H1 (cell line): ENCODE results near the gene KIR2DL3. TPM values are rescaled to one million over a fixed set of nuclear protein-coding genes. Genes with fewer than 3 reads are reported as not detected.

Source experiments
- CTCF ChIA-PET: fragments of 300-600 bp; sonication (Branson Sonifier 250); formaldehyde crosslinking; loops from one replicate; lab custom pipeline; 2021; ENCODE audit not compliant: partially characterized antibody; lab: Charles Lee
- POLR2A ChIA-PET: fragments of 300-600 bp; sonication (Branson Sonifier 250); formaldehyde crosslinking; loops from one replicate; lab custom pipeline; 2021; ENCODE audit warnings: inconsistent platforms; ENCODE audit not compliant: partially characterized antibody; lab: Charles Lee
- DNase-seq, 2 experiments: peaks; one replicate each; pipeline versions ENCODE4 v3.0.0 to v3.0.0-alpha.2; 2010 to 2022; ENCODE audit warnings: low spot score in 2 of 2, low read depth in 1 of 2, mixed read lengths in 1 of 2
- FAIRE-seq: peaks from 2 replicates; lab custom pipeline; 2011; peaks lifted over from hg19 to GRCh38; lab: Jason Lieb, UNC
- H2AFZ ChIP-seq: 2 replicates; pipeline ENCODE4 v1.8.1; 2012; ENCODE audit warnings: low read length, inconsistent platforms
- H2AK5ac ChIP-seq: 2 replicates; pipeline ENCODE4 v1.6.1; 2013; ENCODE audit warnings: low read depth, low read length
- H2BK120ac ChIP-seq: replicated peaks from 2 replicates; pipeline ENCODE3; 2013; ENCODE audit warnings: low read depth, low read length, inconsistent platforms
- H2BK12ac ChIP-seq: 2 replicates; pipeline ENCODE4 v1.6.1; 2013; ENCODE audit warnings: low read depth, low read length
- H2BK15ac ChIP-seq: 2 replicates; pipeline ENCODE4 v1.6.1; 2013; ENCODE audit warnings: low read length
- H2BK20ac ChIP-seq: 2 replicates; pipeline ENCODE4 v1.6.1; 2013; ENCODE audit warnings: low read length
- H2BK5ac ChIP-seq: 2 replicates; pipeline ENCODE4 v1.6.1; 2013; ENCODE audit warnings: low read depth, low read length
- H3K14ac ChIP-seq: 2 replicates; pipeline ENCODE4 v1.6.1; 2013; ENCODE audit warnings: inconsistent platforms; ENCODE audit not compliant: insufficient read length
- H3K18ac ChIP-seq: 2 replicates; pipeline ENCODE4 v1.6.1; 2013; ENCODE audit warnings: low read length; ENCODE audit errors: extremely low read depth
- H3K23ac ChIP-seq: 2 replicates; pipeline ENCODE4 v1.6.1; 2013; ENCODE audit warnings: inconsistent platforms; ENCODE audit not compliant: insufficient read length
- H3K23me2 ChIP-seq: 2 replicates; pipeline ENCODE4 v1.6.1; 2013; ENCODE audit warnings: low read depth, low read length
- H3K27ac ChIP-seq: 2 replicates; pipeline ENCODE4 v1.6.1; 2011; ENCODE audit warnings: low read depth, low read length, inconsistent platforms
- H3K27me3 ChIP-seq, 4 experiments: replicated peaks in 1 of 4; 1 replicate in 1 of 4; 2 replicates in 3 of 4; pipeline versions ENCODE4 v1.6.1 to v1.8.1; 2011 to 2013; ENCODE audit warnings: low read length in 3 of 4, mild to moderate bottlenecking in 3 of 4, inconsistent platforms in 2 of 4, mixed read lengths in 2 of 4, moderate library complexity in 1 of 4; ENCODE audit not compliant: control insufficient read depth in 3 of 4, insufficient read depth in 3 of 4; ENCODE audit errors: extremely low read depth in 1 of 4
- H3K36me3 ChIP-seq, 4 experiments: 2 replicates each; pipeline versions ENCODE4 v1.6.1 to v1.8.1; 2011 to 2013; ENCODE audit warnings: mild to moderate bottlenecking in 4 of 4, low read length in 3 of 4, moderate library complexity in 2 of 4, control low read depth in 1 of 4, inconsistent platforms in 1 of 4; ENCODE audit not compliant: insufficient read depth in 4 of 4, control insufficient read depth in 2 of 4
- H3K4ac ChIP-seq: replicated peaks from 2 replicates; pipeline ENCODE3; 2013; ENCODE audit warnings: low read length, low read depth, mixed read lengths, inconsistent platforms; ENCODE audit not compliant: insufficient read length
- H3K4me1 ChIP-seq, 4 experiments: replicated peaks in 1 of 4; 1 replicate in 1 of 4; 2 replicates in 3 of 4; pipeline versions ENCODE4 v1.6.1 to v1.8.1; 2011 to 2013; ENCODE audit warnings: low read length in 3 of 4, inconsistent platforms in 2 of 4, mixed read lengths in 1 of 4; ENCODE audit not compliant: insufficient read depth in 4 of 4, control insufficient read depth in 3 of 4
- H3K4me2 ChIP-seq, 2 experiments: 2 replicates each; pipeline versions ENCODE4 v1.6.1 to v1.8.1; 2011 to 2013; ENCODE audit warnings: low read depth in 2 of 2, low read length in 2 of 2, control low read depth in 1 of 2, inconsistent platforms in 1 of 2, mild to moderate bottlenecking in 1 of 2; ENCODE audit not compliant: insufficient read depth in 1 of 2
- H3K4me3 ChIP-seq, 4 experiments: fragments of 200-600, 300-600 bp in 1 of 4; sonication (generic), shearing (Covaris generic), sonication (Bioruptor Twin) in 1 of 4; 2 replicates each; pipeline versions ENCODE4 v1.5.1 to v1.8.1; 2011 to 2016; ENCODE audit warnings: low read length in 4 of 4, low read depth in 3 of 4, control low read depth in 2 of 4, inconsistent platforms in 2 of 4, mild to moderate bottlenecking in 2 of 4, mixed read lengths in 1 of 4, moderate library complexity in 1 of 4; ENCODE audit not compliant: insufficient read depth in 2 of 4; ENCODE audit errors: extremely low read depth in 1 of 4
- H3K56ac ChIP-seq: replicated peaks from 2 replicates; pipeline ENCODE3; 2013; ENCODE audit warnings: low read depth, mild to moderate bottlenecking, mixed read lengths, low read length, inconsistent platforms; ENCODE audit not compliant: insufficient read length
- H3K79me1 ChIP-seq: 2 replicates; pipeline ENCODE4 v1.6.1; 2013; ENCODE audit warnings: low read depth, low read length, control low read depth
- H3K79me2 ChIP-seq, 2 experiments: 2 replicates each; pipeline versions ENCODE4 v1.6.1 to v1.8.1; 2012 to 2013; ENCODE audit warnings: low read length in 2 of 2, mild to moderate bottlenecking in 2 of 2, inconsistent platforms in 1 of 2; ENCODE audit not compliant: insufficient read depth in 2 of 2, control insufficient read depth in 1 of 2
- H3K9ac ChIP-seq, 4 experiments: replicated peaks in 1 of 4; 1 replicate in 1 of 4; 2 replicates in 3 of 4; pipeline versions ENCODE4 v1.6.1 to v1.8.1; 2011 to 2013; ENCODE audit warnings: low read depth in 3 of 4, low read length in 3 of 4, control low read depth in 2 of 4, mild to moderate bottlenecking in 2 of 4, moderate library complexity in 2 of 4, inconsistent platforms in 1 of 4; ENCODE audit errors: extremely low read depth in 1 of 4
- H3K9me3 ChIP-seq, 2 experiments: 2 replicates each; pipeline versions ENCODE4 v1.6.1 to v1.8.1; 2012 to 2013; ENCODE audit warnings: mild to moderate bottlenecking in 2 of 2, moderate library complexity in 2 of 2, control low read depth in 1 of 2, inconsistent platforms in 1 of 2, low read depth in 1 of 2, low read length in 1 of 2, mixed read lengths in 1 of 2; ENCODE audit not compliant: insufficient read depth in 2 of 2
- H4K20me1 ChIP-seq, 2 experiments: replicated peaks in 1 of 2; 2 replicates each; pipeline versions ENCODE3 to v1.8.1; 2011 to 2013; ENCODE audit warnings: inconsistent platforms in 2 of 2, low read length in 2 of 2, mild to moderate bottlenecking in 1 of 2; ENCODE audit not compliant: insufficient read depth in 2 of 2, control insufficient read depth in 1 of 2
- H4K5ac ChIP-seq: 2 replicates; pipeline ENCODE4 v1.6.1; 2013; ENCODE audit warnings: low read length, low read depth, mixed read lengths, inconsistent platforms; ENCODE audit not compliant: insufficient read length
- H4K8ac ChIP-seq: 2 replicates; pipeline ENCODE4 v1.8.0; 2013; ENCODE audit warnings: mild to moderate bottlenecking, moderate library complexity, low read length, inconsistent platforms; ENCODE audit not compliant: insufficient read depth; ENCODE audit errors: extremely low read depth
- H4K91ac ChIP-seq: replicated peaks from 2 replicates; pipeline ENCODE3; 2013; ENCODE audit warnings: low read length, mixed read lengths, inconsistent platforms; ENCODE audit not compliant: insufficient read length
- ATF2 ChIP-seq: IDR thresholded peaks from 2 replicates; pipeline ENCODE4 v1.6.1; 2012; ENCODE audit warnings: low read length, inconsistent platforms
- CBX5 ChIP-seq: fragments of 300-800, 300-1000 bp; sonication (generic); IDR thresholded peaks from 2 replicates; pipeline ENCODE4 v1.7.1; 2016; ENCODE audit warnings: antibody characterized with exemption, low read length, low read depth
- CHD1 ChIP-seq: IDR thresholded peaks from 2 replicates; pipeline ENCODE4 v1.6.1; 2012; ENCODE audit warnings: low read depth, low read length, improper control_type of control experiment
- CHD2 ChIP-seq: IDR thresholded peaks from 2 replicates; pipeline ENCODE4 v1.6.1; 2012; ENCODE audit warnings: low read length, improper control_type of control experiment
- MAFK ChIP-seq: IDR thresholded peaks from 2 replicates; pipeline ENCODE4 v1.6.1; 2012; ENCODE audit warnings: low read depth, mild to moderate bottlenecking, improper control_type of control experiment, low read length
- MAX ChIP-seq: IDR thresholded peaks from 2 replicates; pipeline ENCODE4 v1.6.1; 2012; ENCODE audit warnings: inconsistent platforms
- RBBP5 ChIP-seq: IDR thresholded peaks from 2 replicates; pipeline ENCODE4 v1.7.1; 2012; ENCODE audit warnings: low read depth, mild to moderate bottlenecking, inconsistent platforms, low read length, moderate library complexity, borderline replicate concordance
- TBP ChIP-seq: IDR thresholded peaks from 2 replicates; pipeline ENCODE4 v1.6.1; 2011; ENCODE audit warnings: low read depth, low read length, improper control_type of control experiment
- WGBS, 2 experiments: shearing (Covaris generic) in 1 of 2; methylation state at CpG; one replicate each; pipeline versions ENCODE4 v1.1.6 to v1.1.7; 2013 to 2015; ENCODE audit warnings: low lambda C conversion rate in 2 of 2, mixed read lengths in 2 of 2, inconsistent platforms in 1 of 2, low coverage in 1 of 2, missing lambda C conversion rate in 1 of 2; ENCODE audit not compliant: insufficient replicate concordance in 2 of 2, insufficient coverage in 1 of 2, insufficient read length in 1 of 2; ENCODE audit errors: extremely low coverage in 1 of 2, missing lambda C conversion rate in 1 of 2; 5-methylcytosine and 5-hydroxymethylcytosine counted together
- polyA plus RNA-seq, 7 experiments: library from polyadenylated mRNA; depleted of rRNA in 3 of 7; stranded (reverse) in 5 of 7; unstranded in 2 of 7; fragments of >200 nt in 5 of 7; fragments of 200-250 nt in 2 of 7; gene quantifications; 1 replicate in 5 of 7; 2 replicates in 1 of 7; 4 replicates in 1 of 7; pipeline versions ENCODE4 v1.2.1 to v1.2.3, GENCODE V29; 2011 to 2013; ENCODE audit warnings: missing spikeins in 2 of 7, mixed read lengths in 2 of 7
- total RNA-seq: library from RNA; stranded (reverse); fragmentation: NEBNext Ultra II Directional; extraction: Animal tissue kit (Norgen Biotek cat#: 25700); gene quantifications from 2 replicates; pipeline ENCODE4 v1.2.1, GENCODE V29; 2021

Gene KIR2DL3
- total and polyA plus RNA-seq, 2 of the 8 experiments (the other 6 are each of a cell fraction or from before 2014, with no cell fraction given): not detected

- Histone ChIP-seq H4K20me1 (no peaks in the 10 kb centered on the region), H3K4me2 (no peak overlapping the region), H3K27me3 (no peaks in the 10 kb centered on the region), H3K79me2 (no peaks in the 10 kb centered on the region), H3K4ac (no peak overlapping the region), H3K18ac (no peak overlapping the region), H3K36me3 (no peaks in the 10 kb centered on the region), H3K4me1 (no peaks in the 10 kb centered on the region), H4K8ac (no peak overlapping the region), H4K91ac (no peak overlapping the region), H3K27ac (no peak overlapping the region), H2BK120ac (no peak overlapping the region), H3K56ac (no peak overlapping the region), H2AFZ (no peak overlapping the region), H3K9ac (no peak overlapping the region), H3K79me1 (no peaks in the 10 kb centered on the region), H3K23ac (no peak overlapping the region), H3K9me3 (peaks cover 45 to 82% of the 10 kb centered on the region in 2 experiments), H2BK12ac (no peak overlapping the region), H2BK5ac (no peak overlapping the region), H2BK20ac (no peak overlapping the region), H4K5ac (no peak overlapping the region), H3K14ac (no peak overlapping the region), H2BK15ac (no peak overlapping the region), H2AK5ac (no peak overlapping the region), H3K23me2 (no peaks in the 10 kb centered on the region), H3K4me3 (no peak overlapping the region)
- DNase-seq (no peak), FAIRE-seq (no peak)
- WGBS, 2 experiments: 97% methylated on average over 6 of the region's 8 CpGs; no CpG with 5 or more reads in 1 of the 2 experiments
- TF ChIP-seq CBX5 (no peak), ATF2 (no peak), CHD2 (no peak), MAFK (no peak), RBBP5 (no peak), MAX (no peak), CHD1 (no peak), TBP (no peak)
- POLR2A ChIA-PET: no interaction called here
- CTCF ChIA-PET: no interaction called here
Measured at GRCh38 chr19:54696117-54696548, 42.2 kb upstream of the KIR2DL3 start.
